HG03354 (cell line): Measurements from ENCODE around the gene SLC35D1.
"Not testable (repeated sequence)": the region's sequence is repeated elsewhere in the genome, so short reads cannot be mapped to it uniquely, and the experiment has no call there.

ENCODE experiments used
- ATAC-seq: cut with Tn5 transposase; IDR thresholded peaks from one replicate; pipeline ENCODE4 v1.9.1; 2021; ENCODE audit warnings: mild to moderate bottlenecking; ENCODE audit not compliant: unreplicated experiment, poor library complexity, severe bottlenecking

Gene SLC35D1

GRCh38 chr1:66999640-67000400 lies 54.1 kb downstream of the SLC35D1 start:
- ATAC-seq: no peak

- no peak for ATAC-seq
These were observed 55.0 kb downstream of the SLC35D1 start for GRCh38 chr1:66998972-66999371.

- peak; percentile 80 for ATAC-seq
These were observed 57.8 kb downstream of the SLC35D1 start for GRCh38 chr1:66996018-66996682.

GRCh38 chr1:66993076-66993475 lies 60.9 kb downstream of the SLC35D1 start:
- no peak for ATAC-seq

GRCh38 chr1:66985835-66986234 lies 68.1 kb downstream of the SLC35D1 start:
- no peak for ATAC-seq

GRCh38 chr1:66984491-66984890 lies 69.5 kb downstream of the SLC35D1 start:
- peak; percentile 92 for ATAC-seq

- peak; percentile 60 for ATAC-seq
These were observed 71.2 kb downstream of the SLC35D1 start for GRCh38 chr1:66982561-66983260.

- peak; percentile 19 for ATAC-seq
These were observed 72.3 kb downstream of the SLC35D1 start for GRCh38 chr1:66981679-66982078.

- ATAC-seq: no peak
These were observed 73.1 kb downstream of the SLC35D1 start for GRCh38 chr1:66980745-66981367.

GRCh38 chr1:66979621-66980020 lies 74.3 kb downstream of the SLC35D1 start:
- not testable (repeated sequence) for ATAC-seq

GRCh38 chr1:66978201-66978600 lies 75.7 kb downstream of the SLC35D1 start:
- ATAC-seq: no peak

- no peak for ATAC-seq
These were observed 85.4 kb downstream of the SLC35D1 start for GRCh38 chr1:66968574-66968973.

- not testable (repeated sequence) for ATAC-seq
These were observed 87.6 kb downstream of the SLC35D1 start for GRCh38 chr1:66966188-66966873.

GRCh38 chr1:66957938-66958337 lies 96.0 kb downstream of the SLC35D1 start:
- no peak for ATAC-seq

- ATAC-seq: peak; percentile 82
These were observed 99.7 kb downstream of the SLC35D1 start for GRCh38 chr1:66954208-66954607.

- ATAC-seq: no peak
These were observed 102.4 kb downstream of the SLC35D1 start for GRCh38 chr1:66951513-66951912.
